ENCODE data around the gene TEX261. TPM values are rescaled to one million over a fixed set of nuclear protein-coding genes. Genes with fewer than 3 reads are reported as not detected.

The TEX261 gene
- total and polyA plus RNA-seq, 12 donors, result 17.9 to 96.6 (median 49.5) TPM

DNA sequence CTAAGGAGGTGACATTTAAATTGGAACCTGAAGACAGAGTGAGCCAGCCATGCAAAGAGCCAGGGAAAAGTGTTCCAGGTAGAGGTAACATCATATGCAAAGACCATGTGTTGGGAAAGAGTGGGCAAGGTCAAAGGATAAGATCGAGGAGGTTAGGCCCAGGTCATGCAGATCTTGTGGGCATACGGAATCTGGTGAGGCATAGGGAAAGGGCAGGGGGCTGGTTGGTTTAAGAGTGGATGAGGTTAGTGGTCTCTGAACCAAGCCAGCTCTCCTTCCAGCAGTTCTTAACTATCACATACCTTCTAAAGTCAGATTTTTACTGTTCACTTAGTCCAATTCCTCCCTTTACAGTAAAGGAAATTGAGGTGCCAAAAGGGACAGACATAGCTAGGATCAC lies 13.3 kb downstream of the TEX261 start:
- Histone ChIP-seq H3K36me3 (replicated peaks in 1 of 2) (peaks cover 0 to 4% of the 10 kb centered on the region in 2 donors), H3K27ac (no peak overlapping the region), H3K4me1 (replicated peaks in 1 of 2) (peaks cover 10 to 20% of the 10 kb centered on the region in 2 donors), H3K27me3 (no peaks in the 10 kb centered on the region), H3K4me3 (no peak overlapping the region), H3K9me3 (replicated peaks in 1 of 3) (no peaks in the 10 kb centered on the region)
- intact Hi-C loops (cut with DNase I), result no loop called here
- peak in 2 of 7 donors; percentile 2 to 25 for DNase-seq
- TF ChIP-seq POLR2A (IDR thresholded peaks at IDR 0.05) (no peak), CTCF (IDR thresholded peaks at IDR 0.05) (no peak)
- WGBS, 4 donors, result 80 to 87% (median 84%) methylated on average over 2 of the region's 2 CpGs

- 94 to 100% (median 96%) methylated on average over 6 to 9 of the region's 9 CpGs for WGBS, 4 donors
Measured at GRCh38 chr2:70979626-70980025, 15.0 kb downstream of the TEX261 start.

GRCh38 chr2:70979180-70979488 lies 15.5 kb downstream of the TEX261 start:
- no peak for DNase-seq
- no peaks in the 10 kb centered on the region for H3K36me3 ChIP-seq (replicated peaks in 1 of 2)
- peaks cover 10 to 16% of the 10 kb centered on the region in 2 donors for H3K4me1 ChIP-seq (replicated peaks in 1 of 2)
- H3K9me3 ChIP-seq (replicated peaks in 1 of 3), result no peaks in the 10 kb centered on the region
- no peak for TF ChIP-seq CTCF (IDR thresholded peaks at IDR 0.05)
- no peak for TF ChIP-seq POLR2A (IDR thresholded peaks at IDR 0.05)
- no peaks in the 10 kb centered on the region for H3K27me3 ChIP-seq
- intact Hi-C loops (cut with DNase I), result no loop called here
- WGBS, 4 donors, result 24 to 63% (median 26%) methylated on average over 6 to 19 of the region's 19 CpGs
- H3K27ac ChIP-seq, result peak overlapping the region in 3 of 5 donors; percentile 63 to 89 (median 77)
- H3K4me3 ChIP-seq, result peak overlapping the region in 2 of 4 donors; percentile 32 to 59

More at GRCh38 chr2:70979626-70980025, 15.0 kb downstream of the TEX261 start:
- peaks cover 10 to 16% of the 10 kb centered on the region in 2 donors for H3K4me1 ChIP-seq (replicated peaks in 1 of 2)
- H3K9me3 ChIP-seq (replicated peaks in 1 of 3), result no peaks in the 10 kb centered on the region
- H3K27ac ChIP-seq, result peak overlapping the region in 2 of 5 donors; percentile 63 to 77
- TF ChIP-seq POLR2A (IDR thresholded peaks at IDR 0.05), result no peak
- no peak for TF ChIP-seq CTCF (IDR thresholded peaks at IDR 0.05)
- DNase-seq, result peak in 2 of 7 donors; percentile 14 to 49
- H3K4me3 ChIP-seq, result no peak overlapping the region
- H3K27me3 ChIP-seq, result no peaks in the 10 kb centered on the region
- intact Hi-C loops (cut with DNase I), result no loop called here
- H3K36me3 ChIP-seq (replicated peaks in 1 of 2), result no peaks in the 10 kb centered on the region

- peak within 1 kb of the TSS; percentile 61 to 97 (median 89) for H3K27ac ChIP-seq
- no peaks in the 10 kb centered on the region for H3K27me3 ChIP-seq
- WGBS, 4 donors, result 0 to 2% (median 1%) methylated on average over 12 to 67 of the region's 67 CpGs
- no peaks in the 10 kb centered on the region for H3K36me3 ChIP-seq (replicated peaks in 1 of 2)
- H3K4me3 ChIP-seq, result peak within 1 kb of the TSS in 2 of 4 donors; percentile 32 to 59
- no peaks in the 10 kb centered on the region for H3K9me3 ChIP-seq (replicated peaks in 1 of 3)
- TF ChIP-seq POLR2A (IDR thresholded peaks at IDR 0.05) (peak in 1 of 2 donors; percentile 25), CTCF (IDR thresholded peaks at IDR 0.05) (no peak)
- DNase-seq, result peak; percentile 55 to 71 (median 68)
- intact Hi-C loops (cut with DNase I), result no loop called here
- peaks cover 10 to 16% of the 10 kb centered on the region in 2 donors for H3K4me1 ChIP-seq (replicated peaks in 1 of 2)
Measured at GRCh38 chr2:70978341-70979179, 16.1 kb downstream of the TEX261 start, which contains the start of gene ANKRD53. Gene ANKRD53, plus strand, starts transcription at chr2:70978630. Its CDS starts 16 bp downstream, at chr2:70978646.

Measured in adrenal gland (tissue), 12 donors.